GM12878 (cell line): Measurements from ENCODE around the gene DTNA. TPM values are rescaled to one million over a fixed set of nuclear protein-coding genes. Genes with fewer than 3 reads are reported as not detected.

Source experiments
- ATAC-seq: fragments of 200-7000 bp; cut with Tn5 transposase; 3 replicates; pipeline ENCODE4 v1.9.1; 2020; ENCODE audit warnings: mild to moderate bottlenecking, moderate library complexity
- BruUV-seq: library from RNA; stranded (reverse); fragments of 400-500 nt; replicated peaks from 2 replicates; lab custom pipeline; 2021; lab: Mats Ljungman, UMichigan
- CTCF ChIA-PET: fragments of 300-600 bp; sonication (Branson Sonifier 250); formaldehyde crosslinking; extraction: SDS; loops from one replicate; lab custom pipeline; 2021; ENCODE audit warnings: inconsistent platforms; lab: Yijun Ruan, JAX
- POLR2A ChIA-PET: fragments of 350-600 bp; formaldehyde crosslinking; extraction: SDS; loops from one replicate; lab custom pipeline; 2021; ENCODE audit warnings: inconsistent platforms; lab: Charles Lee
- RAD21 ChIA-PET: fragments of 300-600 bp; sonication (Branson Sonifier 250); formaldehyde crosslinking; loops from one replicate; lab custom pipeline; 2023; ENCODE audit warnings: antibody characterized with exemption; ENCODE audit not compliant: unreplicated experiment; lab: Charles Lee
- SMC1A ChIA-PET: fragments of 300-600 bp; sonication (Branson Sonifier 250); formaldehyde crosslinking; loops from one replicate; lab custom pipeline; 2023; ENCODE audit not compliant: unreplicated experiment, uncharacterized antibody; lab: Charles Lee
- DNase-seq: peaks from one replicate; pipeline ENCODE4 v3.0.0-alpha.2; 2011; ENCODE audit warnings: low read depth, low spot score
- FAIRE-seq: peaks from 3 replicates; lab custom pipeline; 2011; peaks lifted over from hg19 to GRCh38; lab: Jason Lieb, UNC
- H2AFZ ChIP-seq: 2 replicates; pipeline ENCODE4 v1.6.0; 2011; ENCODE audit warnings: low read depth, low read length, control low read depth; ENCODE audit not compliant: control insufficient read depth
- H3K27ac ChIP-seq: 2 replicates; pipeline ENCODE4 v1.5.1; 2011; ENCODE audit warnings: control low read depth; ENCODE audit not compliant: control insufficient read depth, insufficient read depth
- H3K27me3 ChIP-seq, 2 experiments: replicated peaks in 1 of 2; 2 replicates each; pipeline versions ENCODE4 v1.6.0 to v1.6.1; 2011; ENCODE audit warnings: low read length in 1 of 2; ENCODE audit not compliant: control insufficient read depth in 2 of 2, insufficient read depth in 2 of 2
- H3K36me3 ChIP-seq, 2 experiments: 2 replicates each; pipeline ENCODE4 v1.5.1; 2011; ENCODE audit warnings: low read length in 1 of 2; ENCODE audit not compliant: control insufficient read depth in 2 of 2, insufficient read depth in 2 of 2
- H3K4me1 ChIP-seq: 2 replicates; pipeline ENCODE4 v1.6.1; 2011; ENCODE audit warnings: mild to moderate bottlenecking, low read length, moderate library complexity, mixed read lengths; ENCODE audit not compliant: control insufficient read depth, insufficient read depth
- H3K4me2 ChIP-seq: 2 replicates; pipeline ENCODE4 v1.6.0; 2011; ENCODE audit warnings: control low read depth; ENCODE audit not compliant: control insufficient read depth, insufficient read depth
- H3K4me3 ChIP-seq: fragments of 200-600 bp; sonication (generic); 2 replicates; pipeline ENCODE4 v1.5.1; 2016
- H3K79me2 ChIP-seq: 2 replicates; pipeline ENCODE4 v1.6.0; 2011; ENCODE audit warnings: low read length; ENCODE audit not compliant: control insufficient read depth, insufficient read depth
- H3K9ac ChIP-seq: 2 replicates; pipeline ENCODE4 v1.8.0; 2011; ENCODE audit warnings: low read length, control low read depth, mixed read lengths; ENCODE audit not compliant: control insufficient read depth, insufficient read depth
- H3K9me3 ChIP-seq: replicated peaks from 3 replicates; pipeline ENCODE4 v1.5.1; 2011; ENCODE audit warnings: mild to moderate bottlenecking, low read length; ENCODE audit not compliant: control insufficient read depth, insufficient read depth
- H4K20me1 ChIP-seq: 2 replicates; pipeline ENCODE4 v1.6.0; 2011; ENCODE audit not compliant: control insufficient read depth, insufficient read depth
- CHD2 ChIP-seq: IDR thresholded peaks from 2 replicates; pipeline ENCODE4 v1.6.1; 2011; ENCODE audit warnings: low read depth, low read length, improper control_type of control experiment, borderline replicate concordance
- E4F1 ChIP-seq: fragments of 450-650 bp; IDR thresholded peaks from 2 replicates; pipeline ENCODE4 v1.6.1; 2018; ENCODE audit warnings: borderline replicate concordance, mild to moderate bottlenecking; ENCODE audit not compliant: partially characterized antibody
- EGR1 ChIP-seq, 2 experiments: IDR thresholded peaks; 1 replicate in 1 of 2; 2 replicates in 1 of 2; pipeline ENCODE4 v1.6.1; 2011 to 2012; ENCODE audit warnings: low read depth in 2 of 2, low read length in 2 of 2, borderline replicate concordance in 1 of 2, mild to moderate bottlenecking in 1 of 2, moderate library complexity in 1 of 2
- HDGF ChIP-seq: fragments of 450-650 bp; IDR thresholded peaks from 2 replicates; pipeline ENCODE4 v1.6.1; 2016; ENCODE audit warnings: antibody characterized with exemption
- IRF3 ChIP-seq: fragments of 450-650 bp; IDR thresholded peaks from 2 replicates; pipeline ENCODE4 v1.6.1; 2014; ENCODE audit warnings: mild to moderate bottlenecking
- KDM1A ChIP-seq: fragments of 200-600 bp; sonication (generic); IDR thresholded peaks from 2 replicates; pipeline ENCODE4 v1.6.1; 2016; ENCODE audit warnings: borderline replicate concordance
- NBN ChIP-seq: fragments of 450-650 bp; IDR thresholded peaks from 2 replicates; pipeline ENCODE4 v1.6.1; 2016
- NFXL1 ChIP-seq: fragments of 450-650 bp; IDR thresholded peaks from 2 replicates; pipeline ENCODE4 v1.6.1; 2017; ENCODE audit warnings: antibody characterized with exemption, mild to moderate bottlenecking, borderline replicate concordance
- NR2C1 ChIP-seq: fragments of 450-650 bp; IDR thresholded peaks from 2 replicates; pipeline ENCODE4 v1.6.1; 2017; ENCODE audit warnings: antibody characterized with exemption, mild to moderate bottlenecking, moderate library complexity
- PAX8 ChIP-seq: fragments of 450-650 bp; IDR thresholded peaks from 2 replicates; pipeline ENCODE4 v1.6.1; 2017; ENCODE audit warnings: mild to moderate bottlenecking, moderate library complexity
- POU2F2 ChIP-seq: IDR thresholded peaks from 3 replicates; pipeline ENCODE4 v1.6.1; 2011; ENCODE audit warnings: low read depth, mild to moderate bottlenecking, low read length, borderline replicate concordance
- RB1 ChIP-seq: fragments of 450-650 bp; formaldehyde crosslinking; IDR thresholded peaks from 2 replicates; pipeline ENCODE4 v1.6.1; 2017; ENCODE audit warnings: mild to moderate bottlenecking, borderline replicate concordance
- RELA ChIP-seq: fragments of 450-650 bp; IDR thresholded peaks from 2 replicates; pipeline ENCODE4 v1.8.0; 2014; ENCODE audit warnings: borderline replicate concordance; ENCODE audit not compliant: partially characterized antibody
- SREBF1 ChIP-seq: IDR thresholded peaks from 2 replicates; pipeline ENCODE4 v1.6.1; 2012; ENCODE audit warnings: mild to moderate bottlenecking, low read length
- TARDBP ChIP-seq: IDR thresholded peaks from 2 replicates; pipeline ENCODE4 v1.6.1; 2016; ENCODE audit warnings: borderline replicate concordance
- USF2 ChIP-seq: IDR thresholded peaks from 2 replicates; pipeline ENCODE4 v1.6.1; 2011; ENCODE audit warnings: low read depth, low read length, improper control_type of control experiment, borderline replicate concordance
- ZNF274 ChIP-seq: IDR thresholded peaks from one replicate; pipeline ENCODE4 v1.8.0; 2011; ENCODE audit not compliant: insufficient read length, insufficient read depth
- ZNF384 ChIP-seq: IDR thresholded peaks from 2 replicates; pipeline ENCODE4 v1.6.1; 2012; ENCODE audit warnings: low read depth, mild to moderate bottlenecking, low read length, improper control_type of control experiment, borderline replicate concordance
- WGBS: methylation state at CpG from one replicate; pipeline ENCODE4 v1.1.6; 2016; ENCODE audit warnings: low lambda C conversion rate; ENCODE audit not compliant: insufficient replicate concordance, insufficient coverage; ENCODE audit errors: missing lambda C conversion rate; 5-methylcytosine and 5-hydroxymethylcytosine counted together
- in situ Hi-C: fragments of 300-500 bp; cut with MboI; formaldehyde crosslinking; loops from 9 replicates; pipeline ENCODE4 v1.14.3; 2018; ENCODE audit warnings: mixed read lengths
- intact Hi-C: fragments of 100-400 bp; cut with micrococcal nuclease; formaldehyde crosslinking; loops from one replicate; pipeline ENCODE4 v1.14.2; 2022; ENCODE audit not compliant: unreplicated experiment
- polyA plus RNA-seq, 11 experiments: library from polyadenylated mRNA; depleted of rRNA in 4 of 11; unstranded in 6 of 11; stranded (reverse) in 5 of 11; fragments of >200 nt; fragmentation: Nextera tagmentation in 4 of 11; fragmentation: Illumina TruSeq in 1 of 11; extraction: Ambion mirVana in 4 of 11; extraction: Trizol in 1 of 11; gene quantifications; 1 replicate in 1 of 11; 2 replicates in 10 of 11; pipeline versions ENCODE4 v1.2.1 to v1.2.3, GENCODE V29; 2011 to 2016; ENCODE audit warnings: inconsistent platforms in 2 of 11, missing spikeins in 2 of 11, low read depth in 1 of 11
- total RNA-seq, 4 experiments: library from RNA; depleted of rRNA in 3 of 4; stranded (reverse); fragments of >200 nt in 3 of 4; fragmentation: Illumina TruSeq in 1 of 4; extraction: Trizol in 1 of 4; gene quantifications; 2 replicates each; pipeline versions ENCODE4 v1.2.1 to v1.2.3, GENCODE V29; 2013 to 2021

DTNA gene
- total and polyA plus RNA-seq, 10 of the 15 experiments (the other 5 are each of a cell fraction or from before 2014, with no cell fraction given) = 0.26 to 8.6 (median 0.53) TPM

- no peak for TF ChIP-seq IRF3
- no peak for TF ChIP-seq POU2F2
Measured at GRCh38 chr18:34697891-34698290, 12.2 kb upstream of the DTNA start (continued).

GRCh38 chr18:34701911-34702310 is 8.2 kb upstream of the DTNA start:
- DNase-seq (no peak), FAIRE-seq (no peak)
- Histone ChIP-seq H3K4me2 (no peak overlapping the region), H3K27ac (no peak overlapping the region)
- ChIA-PET CTCF (interaction anchor here (1.6 kb wide), 1 partner anchor 9 kb away, joined by 3 read pairs; no protein-coding TSS in a partner anchor), SMC1A (interaction anchor here (1.3 kb wide), 1 partner anchor 40 kb away, joined by 4 read pairs; no protein-coding TSS in a partner anchor), POLR2A (no interaction called here), RAD21 (no interaction called here)
- WGBS = 63% methylated on average over 3 of the region's 3 CpGs
- BruUV-seq = no TSS peak
- no peak for TF ChIP-seq ZNF274
- no peak for TF ChIP-seq NBN
- no peak for TF ChIP-seq RELA
- TF ChIP-seq EGR1 (IDR thresholded peaks at IDR 0.05; ENCODE audit: borderline replicate concordance in 1 of 2, low read depth in 2 of 2, low read length in 2 of 2) = no peak
- TF ChIP-seq NFXL1 = no peak
- TF ChIP-seq RB1 = no peak
- TF ChIP-seq ZNF384 = no peak
- no peak for TF ChIP-seq PAX8
- no peak for TF ChIP-seq TARDBP
- no peak for TF ChIP-seq SREBF1
- no peak for TF ChIP-seq CHD2
- no peak for TF ChIP-seq KDM1A
- no peak for TF ChIP-seq HDGF
- TF ChIP-seq USF2 = no peak
- TF ChIP-seq E4F1 = no peak
- no peak for TF ChIP-seq NR2C1
- TF ChIP-seq, all 136 proteins: peak for 0
- Histone ChIP-seq H4K20me1 (no peaks in the 10 kb centered on the region), H3K79me2 (no peaks in the 10 kb centered on the region), H2AFZ (no peak overlapping the region), H3K9ac (no peak overlapping the region), H3K4me3 (no peak overlapping the region), H3K4me1 (no peaks in the 10 kb centered on the region), H3K36me3 (no peaks in the 10 kb centered on the region), H3K27me3 (no peaks in the 10 kb centered on the region), H3K9me3 (no peaks in the 10 kb centered on the region)
- intact Hi-C loops (no loop called here), in situ Hi-C loops (no loop called here)
- ATAC-seq = no peak
